Keratinocyte (primary cell): ENCODE results near the gene ADCY10. TPM values are rescaled to one million over a fixed set of nuclear protein-coding genes. Genes with fewer than 3 reads are reported as not detected.

ENCODE experiments used
- DNase-seq: peaks from one replicate; pipeline ENCODE4 v3.0.0-alpha.2; 2011; ENCODE audit warnings: low read depth, missing footprints, low spot score
- FAIRE-seq: peaks from 2 replicates; lab custom pipeline; 2011; peaks lifted over from hg19 to GRCh38; lab: Jason Lieb, UNC
- H2AFZ ChIP-seq: 2 replicates; pipeline ENCODE4 v1.6.0; 2012; ENCODE audit warnings: low read length, control low read depth, inconsistent platforms; ENCODE audit not compliant: control insufficient read depth
- H3K27ac ChIP-seq: 2 replicates; pipeline ENCODE4 v1.5.1; 2011; ENCODE audit warnings: low read length; ENCODE audit not compliant: control insufficient read depth, insufficient read depth
- H3K27me3 ChIP-seq: 3 replicates; pipeline ENCODE4 v1.6.0; 2011; ENCODE audit warnings: low read length; ENCODE audit not compliant: control insufficient read depth, insufficient read depth; ENCODE audit errors: extremely low read depth
- H3K36me3 ChIP-seq, 2 experiments: 2 replicates in 1 of 2; 3 replicates in 1 of 2; pipeline ENCODE4 v1.5.1; 2011; ENCODE audit warnings: low read length in 2 of 2, mild to moderate bottlenecking in 1 of 2; ENCODE audit not compliant: control insufficient read depth in 2 of 2, insufficient read depth in 2 of 2; ENCODE audit errors: extremely low read depth in 1 of 2
- H3K4me1 ChIP-seq: 3 replicates; pipeline ENCODE4 v1.5.1; 2011; ENCODE audit warnings: low read length; ENCODE audit not compliant: control insufficient read depth, insufficient read depth; ENCODE audit errors: extremely low read depth
- H3K4me2 ChIP-seq: 3 replicates; pipeline ENCODE4 v1.6.0; 2011; ENCODE audit warnings: low read depth, low read length; ENCODE audit not compliant: control insufficient read depth, insufficient read depth; ENCODE audit errors: extremely low read depth
- H3K4me3 ChIP-seq, 3 experiments: fragments of 200-600 bp in 1 of 3; sonication (generic) in 1 of 3; 2 replicates in 2 of 3; 3 replicates in 1 of 3; pipeline ENCODE4 v1.5.1; 2011 to 2016; ENCODE audit warnings: low read length in 3 of 3, mild to moderate bottlenecking in 3 of 3, control low read depth in 2 of 3, inconsistent platforms in 1 of 3, low read depth in 1 of 3, mixed read lengths in 1 of 3, mixed run types in 1 of 3, moderate library complexity in 1 of 3; ENCODE audit not compliant: control insufficient read depth in 2 of 3, insufficient read depth in 2 of 3; ENCODE audit errors: extremely low read depth in 1 of 3
- H3K79me2 ChIP-seq: 2 replicates; pipeline ENCODE4 v1.6.0; 2012; ENCODE audit warnings: low read length; ENCODE audit not compliant: control insufficient read depth, insufficient read depth
- H3K9ac ChIP-seq: 3 replicates; pipeline ENCODE4 v1.6.0; 2011; ENCODE audit warnings: low read length; ENCODE audit not compliant: control insufficient read depth, insufficient read depth; ENCODE audit errors: extremely low read depth
- H3K9me1 ChIP-seq: 3 replicates; pipeline ENCODE4 v1.6.0; 2011; ENCODE audit warnings: low read length; ENCODE audit not compliant: control insufficient read depth, insufficient read depth; ENCODE audit errors: extremely low read depth
- H3K9me3 ChIP-seq: 2 replicates; pipeline ENCODE4 v1.5.1; 2012; ENCODE audit warnings: low read depth, low read length; ENCODE audit not compliant: control insufficient read depth
- H4K20me1 ChIP-seq: 3 replicates; pipeline ENCODE4 v1.6.0; 2011; ENCODE audit warnings: low read length; ENCODE audit not compliant: control insufficient read depth, insufficient read depth; ENCODE audit errors: extremely low read depth
- EZH2 ChIP-seq: IDR thresholded peaks from one replicate; pipeline ENCODE4 v1.6.1; 2012; ENCODE audit warnings: inconsistent platforms, mild to moderate bottlenecking, low read length, moderate library complexity
- dilution Hi-C: fragments of 300-500 bp; cut with MboI; formaldehyde crosslinking; loops from one replicate; pipeline ENCODE4 v1.7.0; 2020; ENCODE audit warnings: low sequenced_read_pairs; ENCODE audit not compliant: extremely low pct_ligation_motif_present
- polyA plus RNA-seq, 5 experiments: library from polyadenylated mRNA; depleted of rRNA in 3 of 5; stranded (reverse) in 3 of 5; stranded (forward) in 1 of 5; unstranded in 1 of 5; fragments of >200 nt; gene quantifications; 1 replicate in 1 of 5; 2 replicates in 3 of 5; 3 replicates in 1 of 5; pipeline versions ENCODE4 v1.2.1 to v1.2.3, GENCODE V29; 2011 to 2012; ENCODE audit warnings: missing spikeins in 2 of 5, low read depth in 1 of 5, low replicate concordance in 1 of 5
- TF ChIP-seq, protein P1 (sequence below), 3 experiments: IDR thresholded peaks in 1 of 3; conservative IDR thresholded peaks in 1 of 3; optimal IDR thresholded peaks in 1 of 3; 2 replicates in 2 of 3; 3 replicates in 1 of 3; pipeline versions ENCODE3 to v1.5.1; 2011; ENCODE audit warnings: low read length in 3 of 3, mild to moderate bottlenecking in 3 of 3, moderate library complexity in 2 of 3, control low read depth in 1 of 3, inconsistent platforms in 1 of 3; ENCODE audit not compliant: insufficient read depth in 2 of 3; ENCODE audit errors: extremely low read depth in 1 of 3

ADCY10 gene
- polyA plus RNA-seq, 1 donor (not counting 4 experiments of a cell fraction or from before 2014, with no cell fraction given): 0.04 TPM

DNA sequence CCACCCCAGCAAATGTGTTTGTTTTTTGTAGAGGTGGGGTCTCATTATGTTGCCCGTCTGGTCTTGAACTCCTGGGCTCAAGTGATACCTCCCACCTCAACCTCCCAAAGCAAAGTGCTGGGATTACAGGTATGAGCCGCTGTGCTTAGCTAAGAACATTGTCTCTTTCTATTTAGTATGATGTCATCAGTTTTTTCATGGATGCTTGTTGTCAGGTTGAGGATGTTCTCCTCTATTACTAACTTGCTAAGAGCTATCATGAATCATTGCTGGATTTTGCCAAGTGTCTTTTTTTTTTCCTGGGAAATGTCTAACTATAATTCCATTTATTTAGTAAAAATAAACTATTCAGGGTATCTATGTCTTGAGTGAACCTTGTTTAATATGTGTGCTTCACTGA is 42.0 kb upstream of the ADCY10 start:
- TF ChIP-seq, protein P1, sequence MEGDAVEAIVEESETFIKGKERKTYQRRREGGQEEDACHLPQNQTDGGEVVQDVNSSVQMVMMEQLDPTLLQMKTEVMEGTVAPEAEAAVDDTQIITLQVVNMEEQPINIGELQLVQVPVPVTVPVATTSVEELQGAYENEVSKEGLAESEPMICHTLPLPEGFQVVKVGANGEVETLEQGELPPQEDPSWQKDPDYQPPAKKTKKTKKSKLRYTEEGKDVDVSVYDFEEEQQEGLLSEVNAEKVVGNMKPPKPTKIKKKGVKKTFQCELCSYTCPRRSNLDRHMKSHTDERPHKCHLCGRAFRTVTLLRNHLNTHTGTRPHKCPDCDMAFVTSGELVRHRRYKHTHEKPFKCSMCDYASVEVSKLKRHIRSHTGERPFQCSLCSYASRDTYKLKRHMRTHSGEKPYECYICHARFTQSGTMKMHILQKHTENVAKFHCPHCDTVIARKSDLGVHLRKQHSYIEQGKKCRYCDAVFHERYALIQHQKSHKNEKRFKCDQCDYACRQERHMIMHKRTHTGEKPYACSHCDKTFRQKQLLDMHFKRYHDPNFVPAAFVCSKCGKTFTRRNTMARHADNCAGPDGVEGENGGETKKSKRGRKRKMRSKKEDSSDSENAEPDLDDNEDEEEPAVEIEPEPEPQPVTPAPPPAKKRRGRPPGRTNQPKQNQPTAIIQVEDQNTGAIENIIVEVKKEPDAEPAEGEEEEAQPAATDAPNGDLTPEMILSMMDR (optimal IDR thresholded peaks at IDR 0.05 in 1 of 3, IDR thresholded peaks at IDR 0.05 in 1 of 3, conservative IDR thresholded peaks at IDR 0.05 in 1 of 3; ENCODE audit: extremely low read depth in 1 of 3, insufficient read depth in 2 of 3, low read length in 3 of 3): no peak
- TF ChIP-seq EZH2: no peak
- no peaks in the 10 kb centered on the region for H3K9me3 ChIP-seq
- H3K79me2 ChIP-seq: peaks cover 56% of the 10 kb centered on the region
- H3K9ac ChIP-seq: no peak overlapping the region
- H3K4me3 ChIP-seq: no peak overlapping the region
- DNase-seq (no peak), FAIRE-seq (no peak)
- dilution Hi-C loops: no loop called here
- peaks cover 4 to 6% of the 10 kb centered on the region in 2 experiments for H3K36me3 ChIP-seq
- no peak overlapping the region for H2AFZ ChIP-seq
- H4K20me1 ChIP-seq: no peaks in the 10 kb centered on the region
- peaks cover 5% of the 10 kb centered on the region for H3K4me1 ChIP-seq
- H3K27me3 ChIP-seq: no peaks in the 10 kb centered on the region
- H3K27ac ChIP-seq: no peak overlapping the region
- H3K9me1 ChIP-seq: no peaks in the 10 kb centered on the region
- no peak overlapping the region for H3K4me2 ChIP-seq

DNA sequence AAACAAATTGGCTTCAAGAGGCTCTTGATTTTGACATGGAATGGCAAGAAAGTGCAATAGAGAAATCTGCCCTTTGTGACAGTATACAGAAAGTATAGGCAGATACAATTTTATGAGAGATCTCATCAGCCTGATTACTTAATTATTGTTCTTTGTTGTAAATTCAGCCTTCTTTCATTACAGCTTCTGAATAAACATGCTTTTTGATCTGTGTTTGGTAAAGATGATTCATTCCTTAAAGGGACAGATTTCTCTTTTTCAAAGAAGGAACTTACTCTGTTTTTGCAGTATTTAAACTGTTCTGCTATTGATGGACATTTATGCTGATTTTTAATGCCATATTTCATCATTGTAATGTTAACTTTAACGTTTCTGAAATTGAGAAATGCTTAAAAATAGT is 36.6 kb upstream of the ADCY10 start:
- Histone ChIP-seq H3K36me3 (peaks cover 4 to 6% of the 10 kb centered on the region in 2 experiments), H3K9me1 (no peaks in the 10 kb centered on the region), H3K9ac (no peak overlapping the region), H3K27ac (no peak overlapping the region), H4K20me1 (no peaks in the 10 kb centered on the region), H3K4me3 (no peak overlapping the region), H3K4me1 (no peaks in the 10 kb centered on the region), H3K4me2 (no peak overlapping the region), H2AFZ (no peak overlapping the region), H3K79me2 (peaks cover 59% of the 10 kb centered on the region), H3K9me3 (no peaks in the 10 kb centered on the region), H3K27me3 (no peaks in the 10 kb centered on the region)
- DNase-seq (no peak), FAIRE-seq (no peak)
- dilution Hi-C loops: no loop called here
- TF ChIP-seq, protein P1 (optimal IDR thresholded peaks at IDR 0.05 in 1 of 3, IDR thresholded peaks at IDR 0.05 in 1 of 3, conservative IDR thresholded peaks at IDR 0.05 in 1 of 3; ENCODE audit: extremely low read depth in 1 of 3, insufficient read depth in 2 of 3, low read length in 3 of 3): no peak
- TF ChIP-seq EZH2: no peak
